ENCODE measurements around the gene THSD1. TPM values are rescaled to one million over a fixed set of nuclear protein-coding genes. Genes with fewer than 3 reads are reported as not detected.
"Not testable (repeated sequence)": the region's sequence is repeated elsewhere in the genome, so short reads cannot be mapped to it uniquely, and the experiment has no call there.

THSD1 gene
- total RNA-seq, 2 experiments from 2014 or later, result 0.18 to 0.31 TPM

DNA sequence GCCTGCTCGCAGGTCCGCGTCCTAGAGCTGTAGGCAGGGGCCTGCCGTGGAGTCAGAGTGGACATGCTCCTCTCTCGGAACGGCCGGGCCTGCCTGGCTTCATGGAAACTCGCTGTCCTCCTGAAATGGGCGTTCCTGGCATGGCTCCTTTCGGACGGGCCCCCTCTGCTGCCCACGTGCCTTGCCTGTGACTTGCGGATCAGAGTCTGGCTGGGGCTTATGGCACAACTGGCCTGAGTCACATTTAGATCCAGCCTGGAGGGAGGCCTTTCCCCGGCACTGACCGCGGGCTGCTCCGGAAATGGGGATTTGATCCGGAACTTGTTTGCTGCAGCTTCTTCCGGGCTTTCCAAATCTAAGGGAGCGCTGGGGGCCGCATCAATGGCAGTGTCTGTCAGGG, 28.1 kb downstream of the THSD1 start:
- ChIA-PET POLR2A (no interaction called here), CTCF (no interaction called here)
- no peak overlapping the region for H3K27ac Mint-ChIP-seq
- DNase-seq (no peak), ATAC-seq (no peak)
- H3K36me3 Mint-ChIP-seq (ENCODE audit: low read depth), result no peaks in the 10 kb centered on the region
- intact Hi-C loops (cut with micrococcal nuclease), result no loop called here
- H3K9me3 Mint-ChIP-seq, result no peaks in the 10 kb centered on the region
- no peaks in the 10 kb centered on the region for H3K4me1 Mint-ChIP-seq (ENCODE audit: low read depth)
- H3K27me3 Mint-ChIP-seq, result no peaks in the 10 kb centered on the region
- no peak overlapping the region for H3K4me3 Mint-ChIP-seq
- no peak for TF ChIP-seq CTCF (IDR thresholded peaks at IDR 0.05)

- ChIA-PET POLR2A (no interaction called here), CTCF (interaction anchor here (0.9 to 1.8 kb wide), 2 partner anchors 28 to 76 kb away, joined by 3 to 5 read pairs; no protein-coding TSS in a partner anchor)
- Mint-ChIP-seq H3K9me3 (no peaks in the 10 kb centered on the region), H3K4me3 (no peak overlapping the region), H3K36me3 (ENCODE audit: low read depth) (no peaks in the 10 kb centered on the region), H3K27me3 (no peaks in the 10 kb centered on the region), H3K27ac (no peak overlapping the region), H3K4me1 (ENCODE audit: low read depth) (no peaks in the 10 kb centered on the region)
- no peak for TF ChIP-seq CTCF (IDR thresholded peaks at IDR 0.05)
- intact Hi-C loops (cut with micrococcal nuclease), result no loop called here
- ATAC-seq (no peak), DNase-seq (no peak)
These were observed 31.0 kb downstream of the THSD1 start for GRCh38 chr13:52374873-52375411.

DNA sequence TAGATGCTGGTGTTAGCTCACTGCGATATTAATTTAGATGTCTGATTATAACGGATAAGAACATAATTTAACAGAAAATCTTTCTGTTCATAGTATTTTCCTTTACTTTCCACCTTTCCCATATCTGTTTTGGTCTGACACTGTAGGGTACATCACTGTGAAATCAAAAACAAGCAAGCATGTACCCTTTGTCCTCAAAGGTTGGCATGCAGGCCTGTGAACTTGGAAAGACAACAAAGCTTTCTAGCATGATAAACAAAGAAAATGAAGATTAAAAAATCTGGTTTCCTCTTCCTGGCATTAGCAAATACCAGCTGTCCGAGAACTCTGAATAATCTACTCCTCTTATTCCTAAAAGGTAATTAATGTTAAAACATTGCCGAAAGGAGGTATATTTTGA, 31.6 kb downstream of the THSD1 start:
- ChIA-PET CTCF (interaction anchor here (1.8 kb wide), 1 partner anchor 77 kb away, joined by 5 read pairs; no protein-coding TSS in a partner anchor), POLR2A (no interaction called here)
- no peaks in the 10 kb centered on the region for H3K27me3 Mint-ChIP-seq
- no peaks in the 10 kb centered on the region for H3K36me3 Mint-ChIP-seq (ENCODE audit: low read depth)
- ATAC-seq (no peak), DNase-seq (no peak)
- no peak overlapping the region for H3K27ac Mint-ChIP-seq
- intact Hi-C loops (cut with micrococcal nuclease), result no loop called here
- no peak for TF ChIP-seq CTCF (IDR thresholded peaks at IDR 0.05)
- H3K9me3 Mint-ChIP-seq, result no peaks in the 10 kb centered on the region
- no peaks in the 10 kb centered on the region for H3K4me1 Mint-ChIP-seq (ENCODE audit: low read depth)
- H3K4me3 Mint-ChIP-seq, result no peak overlapping the region

- H3K9me3 Mint-ChIP-seq; ATAC-seq; H3K36me3 Mint-ChIP-seq (ENCODE audit: low read depth); DNase-seq; H3K27me3 Mint-ChIP-seq; POLR2A ChIA-PET; H3K4me3 Mint-ChIP-seq; H3K27ac Mint-ChIP-seq; CTCF ChIA-PET; intact Hi-C loops (cut with micrococcal nuclease); H3K4me1 Mint-ChIP-seq (ENCODE audit: low read depth): not testable (repeated sequence)
These were observed 32.7 kb downstream of the THSD1 start for GRCh38 chr13:52373277-52373676.

DNA sequence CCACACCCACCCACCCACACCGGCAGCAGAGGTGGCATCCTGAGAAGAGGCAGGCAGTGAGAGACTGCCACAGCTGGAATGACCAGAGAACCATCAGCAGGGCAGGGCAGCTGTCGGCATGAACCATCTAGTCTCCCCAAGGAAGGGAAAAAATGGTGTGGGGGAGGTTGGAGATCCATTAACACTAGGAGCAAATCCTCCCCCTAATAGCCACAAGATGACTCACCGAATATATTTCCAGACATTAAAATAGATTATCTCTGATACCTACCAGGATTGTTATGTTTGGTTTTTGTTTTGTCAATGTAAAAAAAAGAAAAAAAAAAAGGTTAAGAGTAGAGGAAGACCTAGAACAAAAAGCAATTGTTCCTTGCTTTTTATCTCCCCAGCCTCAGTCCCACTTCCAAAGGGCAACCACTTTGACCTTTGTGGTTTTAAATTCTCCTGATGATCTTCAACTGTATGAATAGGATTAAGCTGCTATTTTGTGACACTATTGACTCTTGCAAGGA, 34.2 kb downstream of the THSD1 start:
- H3K4me3 Mint-ChIP-seq, result no peak overlapping the region
- no peak for DNase-seq
- TF ChIP-seq CTCF (IDR thresholded peaks at IDR 0.05), result no peak
- CTCF ChIA-PET, result no interaction called here
- no peak for ATAC-seq
- no peaks in the 10 kb centered on the region for H3K36me3 Mint-ChIP-seq (ENCODE audit: low read depth)
- H3K27ac Mint-ChIP-seq, result no peak overlapping the region
- H3K9me3 Mint-ChIP-seq, result no peaks in the 10 kb centered on the region
- H3K27me3 Mint-ChIP-seq, result no peaks in the 10 kb centered on the region
- POLR2A ChIA-PET, result no interaction called here
- intact Hi-C loops (cut with micrococcal nuclease), result no loop called here
- no peaks in the 10 kb centered on the region for H3K4me1 Mint-ChIP-seq (ENCODE audit: low read depth)

Data from activated CD8-positive, alpha-beta T cell treated with anti-CD3 and anti-CD28 coated beads for 36 hours (primary cell).